ENCODE results near the gene SYCP2L. TPM values are rescaled to one million over a fixed set of nuclear protein-coding genes. Genes with fewer than 3 reads are reported as not detected.
"Not testable (repeated sequence)": the region's sequence is repeated elsewhere in the genome, so short reads cannot be mapped to it uniquely, and the experiment has no call there.

SYCP2L gene
- total RNA-seq, 2 experiments from 2014 or later, result 0.13 TPM; not detected in 1

- no peak for ATAC-seq
- Mint-ChIP-seq H3K4me3 (no peak overlapping the region), H3K27ac (no peak overlapping the region), H3K36me3 (ENCODE audit: low read depth) (no peaks in the 10 kb centered on the region), H3K9me3 (ENCODE audit: insufficient read depth) (peaks cover 10% of the 10 kb centered on the region), H3K4me1 (ENCODE audit: low read depth) (no peaks in the 10 kb centered on the region), H3K27me3 (ENCODE audit: low read depth) (no peaks in the 10 kb centered on the region)
- no peak for DNase-seq
- ChIA-PET CTCF (no interaction called here), POLR2A (interaction anchor here (0.7 kb wide), 1 partner anchor 420 kb away, joined by 3 read pairs; no protein-coding TSS in a partner anchor)
Observed at GRCh38 chr6:10857259-10857658, 29.6 kb upstream of the SYCP2L start.

GRCh38 chr6:10861086-10861485, 25.8 kb upstream of the SYCP2L start:
- POLR2A ChIA-PET, result no interaction called here
- Mint-ChIP-seq H3K4me3 (no peak overlapping the region), H3K9me3 (ENCODE audit: insufficient read depth) (no peaks in the 10 kb centered on the region), H3K27ac (no peak overlapping the region), H3K36me3 (ENCODE audit: low read depth) (no peaks in the 10 kb centered on the region), H3K27me3 (ENCODE audit: low read depth) (no peaks in the 10 kb centered on the region), H3K4me1 (ENCODE audit: low read depth) (no peaks in the 10 kb centered on the region)
- no peak for DNase-seq
- CTCF ChIA-PET, result no interaction called here
- no peak for ATAC-seq

GRCh38 chr6:10862361-10862760, 24.5 kb upstream of the SYCP2L start:
- no peak overlapping the region for H3K27ac Mint-ChIP-seq
- CTCF ChIA-PET, result no interaction called here
- ATAC-seq (no peak), DNase-seq (no peak)
- no peak overlapping the region for H3K4me3 Mint-ChIP-seq
- H3K9me3 Mint-ChIP-seq (ENCODE audit: insufficient read depth), result no peaks in the 10 kb centered on the region
- no peaks in the 10 kb centered on the region for H3K27me3 Mint-ChIP-seq (ENCODE audit: low read depth)
- POLR2A ChIA-PET, result no interaction called here
- no peaks in the 10 kb centered on the region for H3K4me1 Mint-ChIP-seq (ENCODE audit: low read depth)
- H3K36me3 Mint-ChIP-seq (ENCODE audit: low read depth), result no peaks in the 10 kb centered on the region

- ATAC-seq; H3K27me3 Mint-ChIP-seq (ENCODE audit: low read depth); H3K27ac Mint-ChIP-seq; DNase-seq; H3K36me3 Mint-ChIP-seq (ENCODE audit: low read depth); CTCF ChIA-PET; H3K4me1 Mint-ChIP-seq (ENCODE audit: low read depth); H3K4me3 Mint-ChIP-seq; H3K9me3 Mint-ChIP-seq (ENCODE audit: insufficient read depth); POLR2A ChIA-PET: not testable (repeated sequence)
Observed at GRCh38 chr6:10863031-10863430, 23.8 kb upstream of the SYCP2L start.

GRCh38 chr6:10866709-10867108, 20.1 kb upstream of the SYCP2L start:
- H3K27me3 Mint-ChIP-seq (ENCODE audit: low read depth); H3K27ac Mint-ChIP-seq; POLR2A ChIA-PET; H3K36me3 Mint-ChIP-seq (ENCODE audit: low read depth); H3K9me3 Mint-ChIP-seq (ENCODE audit: insufficient read depth); H3K4me1 Mint-ChIP-seq (ENCODE audit: low read depth); ATAC-seq; H3K4me3 Mint-ChIP-seq; CTCF ChIA-PET; DNase-seq: not testable (repeated sequence)

- no peak for DNase-seq
- ChIA-PET CTCF (no interaction called here), POLR2A (no interaction called here)
- Mint-ChIP-seq H3K36me3 (ENCODE audit: low read depth) (no peaks in the 10 kb centered on the region), H3K4me3 (no peak overlapping the region), H3K9me3 (ENCODE audit: insufficient read depth) (no peaks in the 10 kb centered on the region), H3K4me1 (ENCODE audit: low read depth) (no peaks in the 10 kb centered on the region), H3K27me3 (ENCODE audit: low read depth) (peaks cover 2% of the 10 kb centered on the region), H3K27ac (no peak overlapping the region)
- no peak for ATAC-seq
Observed at GRCh38 chr6:10867952-10868351, 18.9 kb upstream of the SYCP2L start.

- H3K27me3 Mint-ChIP-seq (ENCODE audit: low read depth), result peaks cover 13% of the 10 kb centered on the region
- no peaks in the 10 kb centered on the region for H3K4me1 Mint-ChIP-seq (ENCODE audit: low read depth)
- H3K27ac Mint-ChIP-seq, result no peak overlapping the region
- ChIA-PET CTCF (interaction anchor here (1.0 kb wide), 1 partner anchor 114 kb away, joined by 3 read pairs; no protein-coding TSS in a partner anchor), POLR2A (no interaction called here)
- DNase-seq, result no peak
- ATAC-seq, result no peak
- H3K36me3 Mint-ChIP-seq (ENCODE audit: low read depth), result no peaks in the 10 kb centered on the region
- H3K4me3 Mint-ChIP-seq, result no peak overlapping the region
- H3K9me3 Mint-ChIP-seq (ENCODE audit: insufficient read depth), result no peaks in the 10 kb centered on the region
Observed at GRCh38 chr6:10873374-10873773, 13.5 kb upstream of the SYCP2L start.

- ChIA-PET POLR2A (no interaction called here), CTCF (no interaction called here)
- no peak for DNase-seq
- no peaks in the 10 kb centered on the region for H3K36me3 Mint-ChIP-seq (ENCODE audit: low read depth)
- H3K9me3 Mint-ChIP-seq (ENCODE audit: insufficient read depth), result no peaks in the 10 kb centered on the region
- no peak overlapping the region for H3K4me3 Mint-ChIP-seq
- ATAC-seq, result no peak
- H3K27me3 Mint-ChIP-seq (ENCODE audit: low read depth), result peaks cover 14% of the 10 kb centered on the region
- no peaks in the 10 kb centered on the region for H3K4me1 Mint-ChIP-seq (ENCODE audit: low read depth)
- H3K27ac Mint-ChIP-seq, result no peak overlapping the region
Observed at GRCh38 chr6:10874207-10874606, 12.6 kb upstream of the SYCP2L start.

- no peak overlapping the region for H3K27ac Mint-ChIP-seq
- no peak for DNase-seq
- H3K4me1 Mint-ChIP-seq (ENCODE audit: low read depth), result no peaks in the 10 kb centered on the region
- no peak for ATAC-seq
- H3K4me3 Mint-ChIP-seq, result no peak overlapping the region
- ChIA-PET POLR2A (interaction anchor here (1.1 kb wide), 1 partner anchor 26 kb away, joined by 3 read pairs; no protein-coding TSS in a partner anchor), CTCF (no interaction called here)
- H3K9me3 Mint-ChIP-seq (ENCODE audit: insufficient read depth), result no peaks in the 10 kb centered on the region
- H3K27me3 Mint-ChIP-seq (ENCODE audit: low read depth), result peaks cover 18% of the 10 kb centered on the region
- no peaks in the 10 kb centered on the region for H3K36me3 Mint-ChIP-seq (ENCODE audit: low read depth)
Observed at GRCh38 chr6:10875026-10875425, 11.8 kb upstream of the SYCP2L start.

GRCh38 chr6:10877012-10877411, 9.8 kb upstream of the SYCP2L start:
- H3K27ac Mint-ChIP-seq, result no peak overlapping the region
- no peak overlapping the region for H3K4me3 Mint-ChIP-seq
- CTCF ChIA-PET, result no interaction called here
- peaks cover 35% of the 10 kb centered on the region for H3K27me3 Mint-ChIP-seq (ENCODE audit: low read depth)
- DNase-seq, result no peak
- POLR2A ChIA-PET, result no interaction called here
- H3K9me3 Mint-ChIP-seq (ENCODE audit: insufficient read depth), result no peaks in the 10 kb centered on the region
- H3K4me1 Mint-ChIP-seq (ENCODE audit: low read depth), result peaks cover 4% of the 10 kb centered on the region
- no peak for ATAC-seq
- H3K36me3 Mint-ChIP-seq (ENCODE audit: low read depth), result no peaks in the 10 kb centered on the region

GRCh38 chr6:10877871-10878270, 9.0 kb upstream of the SYCP2L start:
- Mint-ChIP-seq H3K9me3 (ENCODE audit: insufficient read depth) (no peaks in the 10 kb centered on the region), H3K4me1 (ENCODE audit: low read depth) (peaks cover 7% of the 10 kb centered on the region), H3K4me3 (no peak overlapping the region), H3K27me3 (ENCODE audit: low read depth) (peaks cover 43% of the 10 kb centered on the region), H3K36me3 (ENCODE audit: low read depth) (no peaks in the 10 kb centered on the region), H3K27ac (no peak overlapping the region)
- ATAC-seq (no peak), DNase-seq (no peak)
- POLR2A ChIA-PET, result no interaction called here
- CTCF ChIA-PET, result no interaction called here

GRCh38 chr6:10880366-10880765, 6.5 kb upstream of the SYCP2L start:
- peaks cover 7% of the 10 kb centered on the region for H3K4me1 Mint-ChIP-seq (ENCODE audit: low read depth)
- peaks cover 2% of the 10 kb centered on the region for H3K36me3 Mint-ChIP-seq (ENCODE audit: low read depth)
- ATAC-seq, result no peak
- no peak for DNase-seq
- ChIA-PET POLR2A (no interaction called here), CTCF (no interaction called here)
- H3K27ac Mint-ChIP-seq, result no peak overlapping the region
- peaks cover 48% of the 10 kb centered on the region for H3K27me3 Mint-ChIP-seq (ENCODE audit: low read depth)
- no peaks in the 10 kb centered on the region for H3K9me3 Mint-ChIP-seq (ENCODE audit: insufficient read depth)
- H3K4me3 Mint-ChIP-seq, result no peak overlapping the region

- H3K36me3 Mint-ChIP-seq (ENCODE audit: low read depth); DNase-seq; H3K9me3 Mint-ChIP-seq (ENCODE audit: insufficient read depth); H3K4me3 Mint-ChIP-seq; POLR2A ChIA-PET; CTCF ChIA-PET; ATAC-seq; H3K27ac Mint-ChIP-seq: not testable (repeated sequence)
- H3K4me1 Mint-ChIP-seq (ENCODE audit: low read depth), result peaks cover 12% of the 10 kb centered on the region
- H3K27me3 Mint-ChIP-seq (ENCODE audit: low read depth), result peaks cover 63% of the 10 kb centered on the region
Observed at GRCh38 chr6:10882253-10882630, 4.6 kb upstream of the SYCP2L start.
